OCI-LY1 (cell line): Measurements from ENCODE around the gene CNPY2.
A peak's percentile ranks its signal among the peaks of the same experiment; 100 is the strongest.

ENCODE experiments used
- H2AFZ ChIP-seq: fragments of 200-600 bp; sonication (generic), shearing (Covaris generic); 2 replicates; pipeline ENCODE4 v1.6.0; 2014; ENCODE audit warnings: antibody characterized with exemption, mild to moderate bottlenecking, low read length
- H3F3A ChIP-seq: fragments of 200-600 bp; sonication (generic), shearing (Covaris generic); 2 replicates; pipeline ENCODE4 v1.6.0; 2014; ENCODE audit warnings: mild to moderate bottlenecking, antibody characterized with exemption, low read length, moderate library complexity; ENCODE audit not compliant: insufficient read depth
- H3K27ac ChIP-seq: fragments of 200-600 bp; sonication (generic); 2 replicates; pipeline ENCODE4 v1.5.1; 2014; ENCODE audit warnings: low read length, mixed run types, mild to moderate bottlenecking, low read depth; ENCODE audit not compliant: poor library complexity, severe bottlenecking
- H3K27me3 ChIP-seq: fragments of 200-600 bp; sonication (generic); 2 replicates; pipeline ENCODE4 v1.6.0; 2014; ENCODE audit warnings: antibody characterized with exemption, mild to moderate bottlenecking, low read length, moderate library complexity; ENCODE audit not compliant: insufficient read depth
- H3K36me3 ChIP-seq: fragments of 200-600 bp; sonication (generic); 2 replicates; pipeline ENCODE4 v1.6.1; 2014; ENCODE audit warnings: mild to moderate bottlenecking, antibody characterized with exemption, low read length, moderate library complexity, mixed read lengths; ENCODE audit not compliant: insufficient read depth
- H3K4me1 ChIP-seq: fragments of 200-600 bp; sonication (generic); 2 replicates; pipeline ENCODE4 v1.5.1; 2014; ENCODE audit warnings: mild to moderate bottlenecking, low read length, moderate library complexity; ENCODE audit not compliant: insufficient read depth, severe bottlenecking
- H3K4me2 ChIP-seq: fragments of 200-600 bp; sonication (generic), shearing (Covaris generic); 2 replicates; pipeline ENCODE4 v1.6.1; 2014; ENCODE audit warnings: low read length
- H3K4me3 ChIP-seq: fragments of 200-600 bp; sonication (generic); 2 replicates; pipeline ENCODE4 v1.5.1; 2014; ENCODE audit warnings: low read length, low read depth, mild to moderate bottlenecking, mixed read lengths; ENCODE audit not compliant: poor library complexity, severe bottlenecking
- H3K79me2 ChIP-seq: fragments of 200-600 bp; shearing (Covaris generic); 2 replicates; pipeline ENCODE4 v1.6.1; 2016; ENCODE audit warnings: mixed run types, low read length, mixed read lengths; ENCODE audit not compliant: insufficient read depth
- H3K9ac ChIP-seq: fragments of 200-600 bp; sonication (generic), shearing (Covaris generic); 2 replicates; pipeline ENCODE4 v1.6.1; 2014; ENCODE audit warnings: mild to moderate bottlenecking, low read length, mixed read lengths
- H3K9me2 ChIP-seq: fragments of 200-600 bp; sonication (generic), shearing (Covaris generic); 2 replicates; pipeline ENCODE4 v1.6.1; 2014; ENCODE audit warnings: low read depth, mild to moderate bottlenecking, low read length, mixed read lengths
- H3K9me3 ChIP-seq: fragments of 200-600 bp; shearing (Covaris generic); 2 replicates; pipeline ENCODE4 v1.6.1; 2014; ENCODE audit warnings: low read length, mixed read lengths
- H4K20me1 ChIP-seq: fragments of 200-600 bp; sonication (generic), shearing (Covaris generic); 2 replicates; pipeline ENCODE4 v1.6.0; 2016; ENCODE audit warnings: mild to moderate bottlenecking, low read length; ENCODE audit not compliant: insufficient read depth
- EZH2 ChIP-seq: fragments of 200-600 bp; sonication (generic), shearing (Covaris generic); IDR thresholded peaks from 2 replicates; pipeline ENCODE4 v1.8.0; 2017; ENCODE audit warnings: borderline replicate concordance, mixed run types, mild to moderate bottlenecking, antibody characterized with exemption, low read length, moderate library complexity, mixed read lengths
- TF ChIP-seq, protein P1 (sequence below): fragments of 200-600 bp; sonication (generic), shearing (Covaris generic); IDR thresholded peaks from 2 replicates; pipeline ENCODE4 v1.5.1; 2017; ENCODE audit warnings: mild to moderate bottlenecking, antibody characterized with exemption, low read length, moderate library complexity, mixed read lengths

The CNPY2 gene

DNA sequence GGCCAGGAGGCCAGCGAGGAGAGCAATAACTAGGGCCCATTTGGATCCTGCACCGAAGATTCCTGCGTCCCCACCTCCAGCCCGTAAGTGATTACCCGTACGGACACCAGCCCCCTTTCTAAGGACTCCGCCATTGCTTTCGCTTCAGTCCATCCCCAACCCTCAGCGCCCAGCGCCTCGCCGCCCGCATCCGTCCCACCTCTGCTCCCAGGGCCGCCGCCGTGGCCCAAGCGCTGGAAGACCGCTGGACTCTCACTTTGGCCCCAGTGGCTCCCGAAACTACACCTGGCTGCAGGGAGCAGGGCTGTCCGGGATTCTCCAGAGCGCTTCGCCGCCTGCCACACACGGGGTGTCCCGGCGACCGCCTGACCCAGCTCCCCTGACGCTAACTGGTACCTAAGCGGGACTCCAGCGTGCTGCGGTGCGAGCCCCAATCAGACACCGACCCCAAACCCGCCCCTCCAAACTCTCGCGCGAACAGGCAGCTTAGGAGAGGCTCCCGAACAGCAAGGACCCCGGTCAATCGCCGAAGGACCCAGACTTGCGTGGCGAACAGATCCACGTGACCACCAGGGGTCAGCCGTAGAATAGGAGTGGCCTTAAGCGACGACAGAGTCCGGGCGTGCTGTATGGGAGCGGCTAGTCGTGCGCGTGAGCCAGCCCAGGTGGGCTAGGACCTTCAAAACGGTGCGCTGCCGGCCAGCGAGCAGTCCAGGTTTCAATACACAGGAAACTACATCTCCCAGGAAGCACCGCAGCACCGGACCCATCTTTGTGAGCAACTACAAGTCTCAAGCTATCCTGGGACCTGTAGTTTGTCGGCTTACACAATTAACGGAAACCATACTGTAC is at the start of gene CNPY2:
Gene CNPY2, minus strand, starts transcription at position 367 of the 852 bp plus-strand sequence. CDS start 771 bp downstream, outside the sequence.
- H2AFZ ChIP-seq, result no peak within 1 kb of the TSS
- H3K4me2 ChIP-seq, result peak within 1 kb of the TSS; percentile 80
- H3K9me2 ChIP-seq, result no peaks in the 10 kb centered on the region
- peak within 1 kb of the TSS; percentile 83 for H3K4me3 ChIP-seq
- TF ChIP-seq EZH2, result no peak
- TF ChIP-seq, protein P1, sequence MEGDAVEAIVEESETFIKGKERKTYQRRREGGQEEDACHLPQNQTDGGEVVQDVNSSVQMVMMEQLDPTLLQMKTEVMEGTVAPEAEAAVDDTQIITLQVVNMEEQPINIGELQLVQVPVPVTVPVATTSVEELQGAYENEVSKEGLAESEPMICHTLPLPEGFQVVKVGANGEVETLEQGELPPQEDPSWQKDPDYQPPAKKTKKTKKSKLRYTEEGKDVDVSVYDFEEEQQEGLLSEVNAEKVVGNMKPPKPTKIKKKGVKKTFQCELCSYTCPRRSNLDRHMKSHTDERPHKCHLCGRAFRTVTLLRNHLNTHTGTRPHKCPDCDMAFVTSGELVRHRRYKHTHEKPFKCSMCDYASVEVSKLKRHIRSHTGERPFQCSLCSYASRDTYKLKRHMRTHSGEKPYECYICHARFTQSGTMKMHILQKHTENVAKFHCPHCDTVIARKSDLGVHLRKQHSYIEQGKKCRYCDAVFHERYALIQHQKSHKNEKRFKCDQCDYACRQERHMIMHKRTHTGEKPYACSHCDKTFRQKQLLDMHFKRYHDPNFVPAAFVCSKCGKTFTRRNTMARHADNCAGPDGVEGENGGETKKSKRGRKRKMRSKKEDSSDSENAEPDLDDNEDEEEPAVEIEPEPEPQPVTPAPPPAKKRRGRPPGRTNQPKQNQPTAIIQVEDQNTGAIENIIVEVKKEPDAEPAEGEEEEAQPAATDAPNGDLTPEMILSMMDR, result no peak; the same call in 1 of the 2 replicates
- peaks cover 30% of the 10 kb centered on the region for H3K36me3 ChIP-seq
- H3K9me3 ChIP-seq, result no peaks in the 10 kb centered on the region
- peak within 1 kb of the TSS; percentile 63 for H3K27ac ChIP-seq
- peaks cover 4% of the 10 kb centered on the region; the same call in 1 of the 2 replicates for H3K79me2 ChIP-seq
- H4K20me1 ChIP-seq, result no peaks in the 10 kb centered on the region
- peaks cover 18% of the 10 kb centered on the region for H3K4me1 ChIP-seq
- H3K27me3 ChIP-seq, result no peaks in the 10 kb centered on the region
- H3K9ac ChIP-seq, result peak within 1 kb of the TSS; percentile 88
- H3F3A ChIP-seq, result no peaks in the 10 kb centered on the region

DNA sequence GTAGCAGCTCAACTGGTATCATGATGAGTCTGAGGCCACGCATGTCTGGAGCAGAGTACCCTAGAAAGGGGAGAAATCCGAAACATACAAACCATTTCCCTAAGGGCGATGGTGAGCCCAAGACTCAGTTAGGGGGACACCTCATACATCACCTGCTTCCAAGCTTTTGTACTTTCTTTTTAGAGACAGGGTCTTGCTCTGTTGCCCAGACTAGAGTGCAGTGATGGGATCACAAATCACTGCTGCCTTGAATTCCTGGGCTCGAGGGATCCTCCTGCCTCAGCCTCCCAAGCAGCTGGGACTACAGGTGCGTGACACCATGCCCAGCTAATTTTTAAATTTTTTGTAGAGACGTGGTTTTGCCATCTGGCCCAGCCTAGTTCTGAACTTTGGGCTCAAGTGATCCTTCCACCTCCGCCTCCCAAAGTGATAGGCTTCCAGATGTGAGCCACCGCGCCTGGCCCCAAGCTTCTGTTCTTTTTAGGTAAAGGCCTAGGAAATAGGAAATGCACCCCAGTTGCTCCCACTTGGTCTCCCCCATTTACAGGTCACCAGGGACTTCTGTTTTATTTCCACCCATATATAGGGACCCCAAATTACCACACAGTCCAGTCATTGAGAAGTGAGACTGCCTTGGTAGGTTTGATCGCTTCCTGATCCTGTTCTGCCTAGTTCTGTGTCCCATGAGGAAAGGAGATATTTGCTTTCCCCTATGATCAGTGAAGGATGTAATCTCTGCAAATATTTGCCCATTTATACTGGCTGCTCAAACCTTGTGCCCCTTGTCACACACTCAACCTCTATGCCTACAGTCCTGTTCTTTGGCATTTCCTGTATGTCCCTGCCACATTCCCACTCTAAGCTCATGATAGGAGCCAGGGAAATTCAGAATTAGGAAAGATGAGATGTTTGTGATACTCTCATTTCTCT is 46.6 kb upstream of the CNPY2 start, which contains the start of gene APOF:
Gene APOF, minus strand, starts transcription at position 728 of the 930 bp plus-strand sequence. Its CDS starts 112 bp downstream, at position 616.
- Histone ChIP-seq H3K9ac (no peak within 1 kb of the TSS), H2AFZ (no peak within 1 kb of the TSS)
- TF ChIP-seq EZH2, result no peak
- TF ChIP-seq, protein P1, result no peak

DNA sequence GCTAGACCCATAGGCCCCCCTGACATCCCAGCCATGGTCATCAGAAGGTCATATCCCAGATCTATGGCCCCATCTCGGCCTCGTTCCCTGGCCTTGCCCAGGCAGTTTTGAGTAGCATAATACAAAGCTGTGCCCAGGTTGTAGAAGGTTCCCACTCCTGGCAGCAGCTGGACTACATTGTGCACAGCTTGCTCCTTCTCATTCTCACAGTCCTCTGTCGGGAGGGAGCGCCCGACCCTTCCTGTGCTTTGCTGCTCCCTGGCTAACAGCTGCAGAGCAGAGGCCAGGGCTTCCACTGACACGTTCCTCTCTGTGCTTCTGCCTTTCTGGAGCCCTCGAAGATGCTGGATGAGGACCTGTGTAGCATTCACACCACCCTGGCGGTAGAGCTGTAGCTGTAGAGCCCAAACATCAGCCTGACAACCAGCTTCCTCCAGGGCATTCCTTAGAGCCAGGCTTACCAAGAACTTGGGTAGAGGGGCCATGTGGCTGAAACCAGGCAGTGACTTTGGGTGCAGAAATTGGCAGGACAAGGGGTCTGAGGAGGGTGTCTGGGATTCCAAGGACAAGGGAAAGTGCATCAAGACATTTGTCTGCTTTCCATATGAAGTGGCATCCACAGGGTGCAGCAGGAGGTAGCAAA is 45.8 kb upstream of the CNPY2 start:
- no peaks in the 10 kb centered on the region for H3K9me2 ChIP-seq
- no peak overlapping the region for H3K9ac ChIP-seq
- no peaks in the 10 kb centered on the region for H3K27me3 ChIP-seq
- H3K4me1 ChIP-seq, result peaks cover 24% of the 10 kb centered on the region
- TF ChIP-seq EZH2, result no peak
- TF ChIP-seq, protein P1, result no peak
- peaks cover 10% of the 10 kb centered on the region for H3K79me2 ChIP-seq
- H2AFZ ChIP-seq, result no peak overlapping the region
- no peak overlapping the region for H3K4me2 ChIP-seq
- H4K20me1 ChIP-seq, result no peaks in the 10 kb centered on the region
- no peaks in the 10 kb centered on the region for H3F3A ChIP-seq
- H3K27ac ChIP-seq, result peak overlapping the region; percentile 8
- H3K9me3 ChIP-seq, result no peaks in the 10 kb centered on the region
- no peaks in the 10 kb centered on the region for H3K36me3 ChIP-seq
- H3K4me3 ChIP-seq, result no peak overlapping the region

More for the DNA sequence above, 46.6 kb upstream of the CNPY2 start, which contains the start of gene APOF:
- Histone ChIP-seq H3K27ac (peak within 1 kb of the TSS; percentile 8), H3K9me3 (no peaks in the 10 kb centered on the region), H3K27me3 (no peaks in the 10 kb centered on the region), H3K36me3 (no peaks in the 10 kb centered on the region), H3K4me3 (no peak within 1 kb of the TSS), H3K4me1 (peaks cover 24% of the 10 kb centered on the region), H3K79me2 (peaks cover 10% of the 10 kb centered on the region), H3F3A (no peaks in the 10 kb centered on the region), H3K9me2 (no peaks in the 10 kb centered on the region), H4K20me1 (no peaks in the 10 kb centered on the region), H3K4me2 (no peak within 1 kb of the TSS)
